Stimulated activated CD8-positive, alpha-beta memory T cell treated with anti-CD3 and anti-CD28 coated beads, Interleukin-2, amount 100 ng/mL, for 48 hours (primary cell): ENCODE results near the gene MICAL3.

ENCODE experiments used
- DNase-seq, 2 donors: peaks; one replicate each; pipeline ENCODE4 v3.0.0-alpha.2; 2020; ENCODE audit warnings: low read depth in 2 of 2

Gene MICAL3

DNA sequence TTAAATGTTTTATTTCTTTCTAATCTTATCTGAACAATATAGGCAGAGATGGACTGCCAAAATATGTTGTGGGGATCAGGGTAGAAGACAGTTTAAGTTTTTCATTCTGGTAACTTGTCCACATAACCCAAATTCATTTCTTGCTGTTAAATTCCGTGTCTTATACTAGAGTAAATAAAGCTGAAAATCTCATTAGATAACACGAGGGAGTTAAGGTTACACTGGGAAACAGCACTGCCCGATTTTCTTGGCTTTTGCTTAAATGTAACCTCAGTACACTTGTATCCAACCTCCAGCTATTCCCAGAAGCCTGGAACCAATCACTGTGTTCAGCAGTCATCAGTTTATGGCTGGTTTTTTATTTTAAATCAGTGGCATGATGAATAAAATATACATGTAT lies 48.2 kb downstream of the MICAL3 start:
- DNase-seq, result no peak

- peak; percentile 27 to 45 for DNase-seq
Observed at GRCh38 chr22:17974703-17975372, 49.5 kb downstream of the MICAL3 start.

GRCh38 chr22:17974087-17974486 lies 50.3 kb downstream of the MICAL3 start:
- DNase-seq, result no peak

DNA sequence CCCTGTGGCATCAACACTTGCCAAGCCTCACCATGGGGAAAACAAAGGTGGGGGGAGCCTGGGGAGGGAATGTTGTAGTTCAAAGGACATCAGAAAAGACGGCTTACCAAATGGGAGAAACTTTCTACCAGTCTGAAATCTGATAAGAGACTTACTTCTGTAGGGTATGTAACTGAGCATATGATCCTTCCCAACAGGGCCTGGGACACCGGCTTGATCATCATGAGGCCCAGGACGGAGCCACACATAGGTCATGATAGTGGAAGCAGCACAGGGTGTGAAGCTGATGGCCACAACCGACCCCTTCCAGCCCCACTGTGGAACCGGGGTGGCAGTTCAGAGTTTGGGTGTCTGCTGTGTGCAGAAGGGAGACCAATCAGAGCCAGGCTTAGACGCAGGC lies 51.1 kb downstream of the MICAL3 start:
- no peak for DNase-seq

GRCh38 chr22:17972385-17973191 lies 51.8 kb downstream of the MICAL3 start:
- DNase-seq, result no peak

DNA sequence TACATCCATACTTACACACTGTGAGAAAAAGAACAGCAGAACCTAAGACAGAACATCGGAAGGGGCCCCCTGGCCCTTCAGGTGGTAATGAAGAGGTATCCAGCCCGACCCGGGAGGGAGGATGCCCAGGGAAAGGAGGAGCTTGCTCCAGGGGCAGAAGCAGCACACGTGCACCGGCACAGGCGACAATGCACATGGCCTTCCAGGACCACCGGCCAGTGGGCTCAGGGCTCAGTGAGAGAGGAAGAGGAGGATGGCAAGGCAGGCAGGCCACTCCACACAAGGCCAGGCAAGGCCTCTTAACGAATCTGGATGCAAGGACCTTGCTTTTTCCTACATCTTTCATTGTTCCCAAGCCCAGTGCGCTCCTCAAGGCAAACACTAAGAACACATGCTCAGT lies 52.6 kb downstream of the MICAL3 start:
- DNase-seq, result no peak

DNA sequence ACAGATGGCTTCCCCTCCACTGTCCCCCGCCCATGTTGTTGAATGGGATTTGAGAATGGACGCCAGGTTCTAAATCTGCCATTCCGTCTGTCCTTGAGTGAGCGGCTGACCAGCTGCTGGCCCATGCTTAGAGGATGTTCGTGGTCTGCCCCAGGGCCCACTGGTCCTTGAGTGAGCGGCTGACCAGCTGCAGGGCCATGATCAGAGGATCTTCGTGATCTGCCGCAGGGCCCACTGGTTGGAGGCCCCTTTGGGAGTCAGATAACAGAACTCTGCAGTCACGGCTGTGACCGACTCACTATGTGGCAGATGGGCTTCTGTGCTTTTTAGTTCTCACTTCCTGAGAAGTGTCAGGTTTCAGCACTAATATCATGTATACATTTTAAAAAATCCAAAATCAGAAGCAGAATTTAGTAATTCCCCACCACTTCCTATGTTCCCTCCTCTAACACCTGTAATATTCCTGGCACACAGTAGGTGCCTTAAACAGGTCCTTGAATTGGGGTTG lies 54.1 kb downstream of the MICAL3 start:
- DNase-seq, result no peak

DNA sequence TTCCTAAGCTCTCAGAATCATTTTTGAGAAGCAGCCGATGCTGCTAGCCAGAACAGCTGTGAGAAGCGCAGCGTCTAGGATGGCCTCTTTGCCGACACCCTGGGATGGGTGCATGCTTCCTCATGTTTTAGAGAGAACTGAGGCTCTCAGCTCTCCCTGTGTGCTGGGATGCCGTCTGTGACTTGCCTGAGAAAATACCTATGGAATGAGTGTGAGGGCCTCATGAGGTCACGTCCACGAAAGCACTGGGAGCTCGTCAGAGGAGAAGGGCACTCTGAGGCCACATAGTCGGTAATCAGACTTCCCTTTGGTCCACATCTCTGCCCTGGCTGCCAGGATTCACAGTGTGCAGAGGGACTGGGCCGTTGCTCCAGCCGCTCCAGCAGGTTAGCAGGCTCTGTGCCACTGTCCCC lies 54.7 kb downstream of the MICAL3 start:
- DNase-seq, result no peak

DNA sequence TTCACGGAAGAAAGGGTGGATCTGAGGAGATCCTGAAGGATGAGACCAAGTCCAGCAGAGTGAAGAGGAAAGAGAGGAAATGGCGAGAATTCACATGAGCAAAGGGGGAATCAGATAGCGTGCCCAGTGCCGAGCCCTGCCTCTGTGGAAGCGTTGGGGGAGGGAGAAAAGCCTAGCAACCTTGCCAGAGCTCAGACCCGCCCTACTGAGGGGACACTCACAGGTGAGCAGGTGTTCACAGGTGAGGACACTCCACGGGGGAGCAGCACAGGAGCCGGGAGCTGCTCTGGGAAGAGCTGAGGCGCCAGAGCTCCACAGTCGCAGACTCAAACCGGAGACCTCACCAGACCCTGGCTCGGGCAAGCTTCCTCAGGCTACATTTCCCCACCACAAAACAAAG lies 56.2 kb downstream of the MICAL3 start:
- no peak for DNase-seq

DNA sequence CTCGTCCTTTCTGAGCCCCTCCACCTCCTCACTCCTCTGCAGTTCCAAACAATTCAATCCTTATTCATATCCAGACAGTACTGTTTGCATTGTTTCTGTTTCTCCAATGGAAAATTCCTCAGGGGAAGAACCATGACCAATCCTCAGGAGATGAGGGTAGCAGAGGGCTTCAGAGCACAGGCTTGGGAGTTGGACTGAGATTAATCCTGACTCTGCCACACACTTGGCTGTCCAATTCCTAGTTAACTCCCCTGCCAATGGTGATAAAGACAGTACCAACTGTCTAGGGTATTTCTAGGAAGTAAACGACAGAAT lies 58.0 kb downstream of the MICAL3 start:
- DNase-seq, result no peak

GRCh38 chr22:17965538-17966402 lies 58.6 kb downstream of the MICAL3 start:
- no peak for DNase-seq

- DNase-seq, result no peak
Observed at GRCh38 chr22:17964643-17965042, 59.7 kb downstream of the MICAL3 start.

DNA sequence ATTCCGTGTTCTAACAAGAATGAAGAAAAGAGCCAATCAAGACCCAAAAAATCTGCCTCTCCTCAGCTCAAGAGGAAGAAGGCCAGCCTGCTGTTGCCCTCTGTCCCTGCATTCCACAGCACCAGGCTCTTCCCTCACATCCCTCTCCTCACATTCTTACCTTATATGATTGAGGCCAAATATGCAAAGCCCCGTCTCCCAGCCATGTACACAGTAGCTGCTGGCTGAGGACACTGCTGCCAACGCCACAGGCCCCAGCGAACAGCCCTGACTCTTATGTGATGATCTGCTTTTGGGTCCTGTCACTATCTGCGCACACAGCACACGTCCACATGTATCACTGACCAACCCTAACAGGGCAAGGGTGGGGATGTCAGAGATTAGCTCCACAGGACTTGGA lies 60.2 kb downstream of the MICAL3 start:
- DNase-seq, result no peak

DNA sequence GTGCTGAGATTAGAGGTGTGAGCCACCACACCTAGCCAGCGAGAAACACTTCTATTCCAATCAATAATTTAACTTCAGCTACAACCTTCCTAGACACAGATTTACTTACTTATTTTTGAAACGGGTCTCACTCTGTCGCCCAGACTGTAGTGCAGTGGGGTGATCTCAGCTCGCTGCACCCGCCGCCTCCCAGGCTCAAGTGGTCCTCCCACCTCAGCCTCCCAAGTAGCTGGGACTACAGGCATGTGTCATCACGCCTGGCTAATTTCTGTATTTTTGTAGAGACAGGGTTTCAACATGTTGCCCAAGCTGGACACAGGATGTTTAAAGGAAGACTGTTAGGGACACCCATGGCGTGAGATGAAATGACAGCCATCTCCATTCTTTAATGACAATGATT lies 61.3 kb downstream of the MICAL3 start:
- no peak for DNase-seq

DNA sequence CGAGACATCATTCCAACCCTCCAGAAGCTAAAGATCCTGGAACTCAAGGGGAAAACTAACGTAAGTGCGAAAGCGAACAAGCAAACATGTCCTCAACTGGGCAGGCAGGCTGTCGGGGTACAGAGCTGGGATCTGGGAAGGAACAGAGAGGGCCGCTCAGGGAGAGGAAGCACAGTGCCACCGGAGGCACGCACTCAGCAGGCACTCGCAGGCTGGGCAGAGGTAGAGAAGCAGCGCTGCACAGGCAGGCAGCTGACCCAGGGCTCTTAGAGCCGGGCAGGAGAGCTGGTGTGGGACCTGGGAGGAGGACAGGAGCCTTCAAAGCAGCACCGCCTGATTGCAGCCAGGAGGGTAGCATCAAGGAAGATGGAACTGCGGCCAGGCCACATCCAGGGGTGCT lies 62.2 kb downstream of the MICAL3 start:
- DNase-seq, result no peak

DNA sequence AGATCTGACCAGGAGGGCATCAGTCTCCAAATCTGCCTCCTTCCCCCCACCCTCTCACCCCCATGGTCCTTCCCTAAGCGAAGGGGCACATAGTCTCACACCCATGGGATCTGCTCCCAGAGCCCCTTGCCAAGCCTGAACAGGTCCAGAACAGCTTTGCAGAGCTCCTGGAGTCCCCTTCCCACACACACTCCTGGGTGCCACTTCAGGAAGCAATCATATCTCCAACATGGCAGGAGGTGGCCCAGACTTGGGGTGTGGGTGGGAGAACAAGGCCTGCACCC lies 63.0 kb downstream of the MICAL3 start:
- no peak for DNase-seq

DNA sequence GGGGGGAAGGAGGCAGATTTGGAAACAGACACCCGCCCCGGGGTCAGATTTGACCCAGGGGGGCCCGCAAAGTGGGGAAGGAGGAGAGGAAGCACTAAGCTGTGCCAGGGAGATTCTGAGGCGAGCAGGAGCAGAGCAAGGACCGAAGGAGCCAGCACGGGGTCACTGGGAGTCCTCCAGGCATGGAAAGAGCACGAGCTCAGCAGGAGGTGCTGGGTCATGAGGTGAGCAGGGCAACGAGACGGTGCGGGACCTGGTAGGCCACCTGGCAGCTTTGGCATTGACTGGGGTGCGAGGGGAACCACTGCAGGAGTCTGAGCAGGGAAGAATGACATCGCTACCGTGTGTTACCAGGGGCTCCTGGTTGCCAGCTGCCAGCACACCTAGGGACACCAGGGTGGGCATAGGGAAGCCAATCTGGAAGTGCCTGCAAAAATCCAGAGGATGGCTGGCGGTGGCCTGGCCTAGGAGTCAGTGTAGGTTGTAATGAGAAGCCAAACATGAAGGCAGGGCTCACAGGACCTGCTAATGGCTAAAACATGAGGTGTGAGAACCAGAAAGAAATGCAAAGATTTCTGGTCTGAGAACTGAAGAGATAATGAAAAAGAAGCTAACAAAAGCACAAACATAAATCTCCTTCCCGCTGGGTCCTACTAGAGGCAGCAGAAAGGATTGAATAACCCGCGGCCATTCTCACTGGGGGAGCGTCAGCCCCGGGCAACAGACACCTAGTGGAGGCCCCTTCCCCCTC lies 63.5 kb downstream of the MICAL3 start:
- DNase-seq, result no peak

GRCh38 chr22:17960011-17960410 lies 64.3 kb downstream of the MICAL3 start:
- DNase-seq, result no peak

- no peak for DNase-seq
Observed at GRCh38 chr22:17958166-17958565, 66.2 kb downstream of the MICAL3 start.

GRCh38 chr22:17957693-17958092 lies 66.7 kb downstream of the MICAL3 start:
- DNase-seq, result no peak

- DNase-seq, result no peak
Observed at GRCh38 chr22:17957204-17957603, 67.2 kb downstream of the MICAL3 start.

DNA sequence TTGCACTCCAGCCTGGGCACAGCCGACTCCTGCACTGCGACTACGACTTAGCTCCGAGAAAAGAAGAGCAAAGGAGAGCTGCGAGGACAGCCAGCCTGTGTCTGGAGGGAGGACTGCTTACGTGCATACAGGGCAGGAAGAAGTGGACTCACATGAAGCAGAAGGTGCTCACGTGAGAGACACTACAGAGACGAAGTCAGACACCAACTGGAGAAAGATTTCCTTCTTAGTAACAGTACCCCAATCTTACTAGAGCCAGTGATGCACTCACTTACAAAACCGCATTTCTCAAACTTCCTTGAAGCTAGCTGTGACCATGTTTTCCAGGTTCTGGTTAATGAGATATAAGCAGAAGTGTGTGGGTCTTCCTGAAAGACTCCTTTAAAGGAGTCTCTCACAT lies 67.7 kb downstream of the MICAL3 start:
- no peak for DNase-seq
